ENCODE data around the gene MATN4. TPM values are rescaled to one million over a fixed set of nuclear protein-coding genes. Genes with fewer than 3 reads are reported as not detected.

Gene MATN4
- total and polyA plus RNA-seq, 2 of the 13 experiments (the other 11 are each of a cell fraction or from before 2014, with no cell fraction given), result not detected

- H3K27me3 ChIP-seq (ENCODE audit: control insufficient read depth in 1 of 2, insufficient read depth in 2 of 2, low read length in 2 of 2), result peaks cover 4 to 60% of the 10 kb centered on the region in 2 experiments; a peak in 4 of 5 replicates
- H2AFZ ChIP-seq (ENCODE audit: low read length), result no peak overlapping the region
- no peak overlapping the region for H3K9ac ChIP-seq (ENCODE audit: insufficient read depth, low read depth, low read length)
- in situ Hi-C loops (cut with HindIII; ENCODE audit: extremely low pct_ligation_motif_present, low pct_unique_long_range_greater_than_20kb) (loop anchor here (10.0 kb wide), 1 partner anchor 279 kb away; no protein-coding TSS in a partner anchor), intact Hi-C loops (cut with micrococcal nuclease; ENCODE audit: unreplicated experiment) (loop anchor here (5.0 kb wide), 1 partner anchor 156 kb away; no protein-coding TSS in a partner anchor)
- H3K4me3 ChIP-seq (replicated peaks in 1 of 3; ENCODE audit: insufficient read depth in 1 of 3, low read depth in 2 of 3, low read length in 3 of 3), result peak overlapping the region in 2 of 3 experiments; percentile 37 to 60; a peak in 3 of 6 replicates
- H3K27ac ChIP-seq (ENCODE audit: extremely low read length, insufficient read depth, low read length), result no peak overlapping the region
- POLR2A ChIA-PET, result interaction anchor here (0.6 to 1.0 kb wide), 2 partner anchors 161 to 600 kb away, joined by 3 read pairs; no protein-coding TSS in a partner anchor
- H3K9me3 ChIP-seq (ENCODE audit: low read length), result no peaks in the 10 kb centered on the region
- H3K36me3 ChIP-seq (replicated peaks in 1 of 2; ENCODE audit: control insufficient read depth in 1 of 2, insufficient read depth in 2 of 2, low read length in 2 of 2), result no peaks in the 10 kb centered on the region
- DNase-seq (ENCODE audit: low spot score) (peak; percentile 50), ATAC-seq (peak; percentile 87), FAIRE-seq (no peak)
- no peaks in the 10 kb centered on the region for H4K20me1 ChIP-seq (ENCODE audit: insufficient read depth, low read length)
- peak overlapping the region; percentile 71 for H3K4me2 ChIP-seq (ENCODE audit: low read depth, low read length)
- H3K79me2 ChIP-seq (ENCODE audit: insufficient read depth, low read length), result no peaks in the 10 kb centered on the region
- no TSS peak for BruUV-seq (replicated peaks)
- CTCF ChIA-PET (ENCODE audit: low intra/inter-chr PET ratio, low total read pairs), result interaction anchor here (1.1 kb wide), 1 partner anchor 18 kb away, joined by 3 read pairs; no protein-coding TSS in a partner anchor
- WGBS (ENCODE audit: low lambda C conversion rate), result 27% methylated on average over 66 of the region's 79 CpGs
- H3K4me1 ChIP-seq (ENCODE audit: insufficient read depth, low read length), result peaks cover 16% of the 10 kb centered on the region; the same call in 1 of the 2 replicates
- TF ChIP-seq, protein P1, sequence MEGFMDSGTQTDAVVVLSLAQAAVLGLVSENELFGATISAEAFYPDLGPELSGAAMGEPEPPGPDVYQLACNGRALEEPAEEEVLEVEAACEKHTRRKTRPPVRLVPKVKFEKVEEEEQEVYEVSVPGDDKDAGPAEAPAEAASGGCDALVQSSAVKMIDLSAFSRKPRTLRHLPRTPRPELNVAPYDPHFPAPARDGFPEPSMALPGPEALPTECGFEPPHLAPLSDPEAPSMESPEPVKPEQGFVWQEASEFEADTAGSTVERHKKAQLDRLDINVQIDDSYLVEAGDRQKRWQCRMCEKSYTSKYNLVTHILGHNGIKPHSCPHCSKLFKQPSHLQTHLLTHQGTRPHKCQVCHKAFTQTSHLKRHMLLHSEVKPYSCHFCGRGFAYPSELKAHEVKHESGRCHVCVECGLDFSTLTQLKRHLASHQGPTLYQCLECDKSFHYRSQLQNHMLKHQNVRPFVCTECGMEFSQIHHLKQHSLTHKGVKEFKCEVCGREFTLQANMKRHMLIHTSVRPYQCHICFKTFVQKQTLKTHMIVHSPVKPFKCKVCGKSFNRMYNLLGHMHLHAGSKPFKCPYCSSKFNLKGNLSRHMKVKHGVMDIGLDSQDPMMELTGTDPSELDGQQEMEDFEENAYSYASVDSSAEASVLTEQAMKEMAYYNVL (CRISPR knock-in tag; IDR thresholded peaks at IDR 0.05; ENCODE audit: borderline replicate concordance), result no peak
- no peak for TF ChIP-seq FOXA1 (IDR thresholded peaks at IDR 0.05)
- TF ChIP-seq FOXA1 (CRISPR knock-in tag; IDR thresholded peaks at IDR 0.05), result 0 out of 2 replicates have a peak, but pooled peaks have one; percentile 2
- TF ChIP-seq, protein P2, sequence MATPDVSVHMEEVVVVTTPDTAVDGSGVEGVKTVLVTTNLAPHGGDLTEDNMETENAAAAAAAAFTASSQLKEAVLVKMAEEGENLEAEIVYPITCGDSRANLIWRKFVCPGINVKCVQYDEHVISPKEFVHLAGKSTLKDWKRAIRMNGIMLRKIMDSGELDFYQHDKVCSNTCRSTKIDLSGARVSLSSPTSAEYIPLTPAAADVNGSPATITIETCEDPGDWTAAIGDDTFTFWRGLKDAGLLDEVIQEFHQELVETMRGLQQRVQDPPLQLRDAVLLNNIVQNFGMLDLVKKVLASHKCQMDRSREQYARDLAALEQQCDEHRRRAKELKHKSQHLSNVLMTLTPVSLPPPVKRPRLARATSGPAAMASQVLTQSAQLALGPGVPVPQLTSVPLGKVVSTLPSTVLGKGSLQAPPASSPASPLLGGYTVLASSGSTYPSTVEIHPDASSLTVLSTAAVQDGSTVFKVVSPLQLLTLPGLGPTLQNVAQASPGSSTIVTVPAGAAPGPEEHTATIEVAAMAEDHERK (CRISPR knock-in tag; IDR thresholded peaks at IDR 0.05; ENCODE audit: low read depth), result no peak
- TF ChIP-seq CEBPG (CRISPR knock-in tag; IDR thresholded peaks at IDR 0.05), result no peak
- 0 out of 2 replicates have a peak, but pooled peaks have one; percentile 55 for TF ChIP-seq ZNF253 (CRISPR knock-in tag; IDR thresholded peaks at IDR 0.05; ENCODE audit: borderline replicate concordance)
- peak; percentile 62; the same call in 1 of the 2 replicates for TF ChIP-seq ZFP82 (CRISPR knock-in tag; IDR thresholded peaks at IDR 0.05; ENCODE audit: borderline replicate concordance)
- TF ChIP-seq, protein P3, sequence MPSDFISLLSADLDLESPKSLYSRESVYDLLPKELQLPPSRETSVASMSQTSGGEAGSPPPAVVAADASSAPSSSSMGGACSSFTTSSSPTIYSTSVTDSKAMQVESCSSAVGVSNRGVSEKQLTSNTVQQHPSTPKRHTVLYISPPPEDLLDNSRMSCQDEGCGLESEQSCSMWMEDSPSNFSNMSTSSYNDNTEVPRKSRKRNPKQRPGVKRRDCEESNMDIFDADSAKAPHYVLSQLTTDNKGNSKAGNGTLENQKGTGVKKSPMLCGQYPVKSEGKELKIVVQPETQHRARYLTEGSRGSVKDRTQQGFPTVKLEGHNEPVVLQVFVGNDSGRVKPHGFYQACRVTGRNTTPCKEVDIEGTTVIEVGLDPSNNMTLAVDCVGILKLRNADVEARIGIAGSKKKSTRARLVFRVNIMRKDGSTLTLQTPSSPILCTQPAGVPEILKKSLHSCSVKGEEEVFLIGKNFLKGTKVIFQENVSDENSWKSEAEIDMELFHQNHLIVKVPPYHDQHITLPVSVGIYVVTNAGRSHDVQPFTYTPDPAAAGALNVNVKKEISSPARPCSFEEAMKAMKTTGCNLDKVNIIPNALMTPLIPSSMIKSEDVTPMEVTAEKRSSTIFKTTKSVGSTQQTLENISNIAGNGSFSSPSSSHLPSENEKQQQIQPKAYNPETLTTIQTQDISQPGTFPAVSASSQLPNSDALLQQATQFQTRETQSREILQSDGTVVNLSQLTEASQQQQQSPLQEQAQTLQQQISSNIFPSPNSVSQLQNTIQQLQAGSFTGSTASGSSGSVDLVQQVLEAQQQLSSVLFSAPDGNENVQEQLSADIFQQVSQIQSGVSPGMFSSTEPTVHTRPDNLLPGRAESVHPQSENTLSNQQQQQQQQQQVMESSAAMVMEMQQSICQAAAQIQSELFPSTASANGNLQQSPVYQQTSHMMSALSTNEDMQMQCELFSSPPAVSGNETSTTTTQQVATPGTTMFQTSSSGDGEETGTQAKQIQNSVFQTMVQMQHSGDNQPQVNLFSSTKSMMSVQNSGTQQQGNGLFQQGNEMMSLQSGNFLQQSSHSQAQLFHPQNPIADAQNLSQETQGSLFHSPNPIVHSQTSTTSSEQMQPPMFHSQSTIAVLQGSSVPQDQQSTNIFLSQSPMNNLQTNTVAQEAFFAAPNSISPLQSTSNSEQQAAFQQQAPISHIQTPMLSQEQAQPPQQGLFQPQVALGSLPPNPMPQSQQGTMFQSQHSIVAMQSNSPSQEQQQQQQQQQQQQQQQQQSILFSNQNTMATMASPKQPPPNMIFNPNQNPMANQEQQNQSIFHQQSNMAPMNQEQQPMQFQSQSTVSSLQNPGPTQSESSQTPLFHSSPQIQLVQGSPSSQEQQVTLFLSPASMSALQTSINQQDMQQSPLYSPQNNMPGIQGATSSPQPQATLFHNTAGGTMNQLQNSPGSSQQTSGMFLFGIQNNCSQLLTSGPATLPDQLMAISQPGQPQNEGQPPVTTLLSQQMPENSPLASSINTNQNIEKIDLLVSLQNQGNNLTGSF (CRISPR knock-in tag; IDR thresholded peaks at IDR 0.05), result 0 out of 2 replicates have a peak, but pooled peaks have one; percentile 14
- no peak for TF ChIP-seq NFIC (IDR thresholded peaks at IDR 0.05; ENCODE audit: low read length)
- no peak for TF ChIP-seq MIER2 (CRISPR knock-in tag; IDR thresholded peaks at IDR 0.05)
- peak; percentile 68; the same call in 1 of the 2 replicates for TF ChIP-seq ZBTB38 (CRISPR knock-in tag; IDR thresholded peaks at IDR 0.05)
- no peak for TF ChIP-seq CENPT (CRISPR knock-in tag; IDR thresholded peaks at IDR 0.05; ENCODE audit: low read depth)
- TF ChIP-seq AKAP8 (CRISPR knock-in tag; IDR thresholded peaks at IDR 0.05), result no peak
Observed at GRCh38 chr20:45293041-45294002, 14.8 kb downstream of the MATN4 start.
